GM19438 (cell line): Measurements from ENCODE around the gene BET1L.
"Not testable (repeated sequence)": the region's sequence is repeated elsewhere in the genome, so short reads cannot be mapped to it uniquely, and the experiment has no call there.

ENCODE experiments used
- ATAC-seq: cut with Tn5 transposase; IDR thresholded peaks from one replicate; pipeline ENCODE4 v1.9.1; 2021; ENCODE audit warnings: low read depth; ENCODE audit not compliant: unreplicated experiment

BET1L gene

GRCh38 chr11:207208-207862 lies at the start of gene BET1L, which contains the start of gene RIC8A:
Gene BET1L, minus strand, starts transcription at chr11:207399. Its CDS starts 78 bp downstream, at chr11:207321.
Gene RIC8A, plus strand, starts transcription at chr11:207708. Its CDS starts 1,147 bp downstream, at chr11:208855.
- peak; percentile 65 for ATAC-seq

GRCh38 chr11:255816-256215 lies 48.6 kb upstream of the BET1L start:
- no peak for ATAC-seq

- ATAC-seq = no peak
These were observed 48.0 kb upstream of the BET1L start for GRCh38 chr11:255176-255575.

GRCh38 chr11:253886-254270 lies 46.7 kb upstream of the BET1L start:
- ATAC-seq = no peak

GRCh38 chr11:253160-253885 lies 46.1 kb upstream of the BET1L start:
- no peak for ATAC-seq

GRCh38 chr11:252666-253065 lies 45.5 kb upstream of the BET1L start:
- no peak for ATAC-seq

GRCh38 chr11:251550-251949 lies 44.4 kb upstream of the BET1L start:
- no peak for ATAC-seq

GRCh38 chr11:250740-251299 lies 43.6 kb upstream of the BET1L start:
- ATAC-seq = no peak

- no peak for ATAC-seq
These were observed 43.1 kb upstream of the BET1L start for GRCh38 chr11:250274-250673.

- no peak for ATAC-seq
These were observed 41.9 kb upstream of the BET1L start for GRCh38 chr11:249062-249461.

- no peak for ATAC-seq
These were observed 37.2 kb upstream of the BET1L start for GRCh38 chr11:244376-244775.

GRCh38 chr11:241634-242033 lies 34.4 kb upstream of the BET1L start:
- ATAC-seq = no peak

GRCh38 chr11:240315-240714 lies 33.1 kb upstream of the BET1L start:
- no peak for ATAC-seq

- not testable (repeated sequence) for ATAC-seq
These were observed 31.1 kb upstream of the BET1L start for GRCh38 chr11:238346-238745.

GRCh38 chr11:236774-237767 lies 29.9 kb upstream of the BET1L start, which contains the start of gene PSMD13:
Gene PSMD13, plus strand, starts transcription at chr11:236976. Its CDS starts 74 bp downstream, at chr11:237050.
- ATAC-seq = peak; percentile 82

GRCh38 chr11:235997-236773 lies 29.0 kb upstream of the BET1L start, which contains the start of gene SIRT3:
Gene SIRT3, minus strand, starts transcription at chr11:236342. Its CDS starts 14 bp downstream, at chr11:236328.
- ATAC-seq = peak; percentile 80

GRCh38 chr11:235609-235996 lies 28.4 kb upstream of the BET1L start:
- ATAC-seq = peak; percentile 15

GRCh38 chr11:235180-235579 lies 28.0 kb upstream of the BET1L start:
- no peak for ATAC-seq

- ATAC-seq = no peak
These were observed 25.8 kb upstream of the BET1L start for GRCh38 chr11:232783-233565.
